H9 (cell line): ENCODE data around the gene ADRM1. TPM values are rescaled to one million over a fixed set of nuclear protein-coding genes. Genes with fewer than 3 reads are reported as not detected.

Source experiments
- DNase-seq: peaks from one replicate; pipeline ENCODE4 v3.0.0-alpha.2; 2017
- H2AFZ ChIP-seq: one replicate; pipeline ENCODE4 v1.6.1; 2013; ENCODE audit warnings: mild to moderate bottlenecking, low read length, control low read depth, moderate library complexity
- H2AK5ac ChIP-seq: 2 replicates; pipeline ENCODE4 v1.6.1; 2013; ENCODE audit warnings: low read length, control low read depth, mixed read lengths; ENCODE audit not compliant: insufficient read length
- H2BK120ac ChIP-seq: one replicate; pipeline ENCODE4 v1.6.1; 2013; ENCODE audit warnings: low read depth, mild to moderate bottlenecking, low read length, control low read depth, inconsistent platforms; ENCODE audit not compliant: poor library complexity, severe bottlenecking
- H2BK12ac ChIP-seq: 2 replicates; pipeline ENCODE4 v1.6.1; 2013; ENCODE audit warnings: low read length, control low read depth, mixed read lengths, low read depth; ENCODE audit not compliant: insufficient read length
- H2BK15ac ChIP-seq: 2 replicates; pipeline ENCODE4 v1.6.1; 2013; ENCODE audit warnings: low read depth, low read length, control low read depth
- H2BK20ac ChIP-seq: one replicate; pipeline ENCODE4 v1.6.1; 2013; ENCODE audit warnings: low read depth, mild to moderate bottlenecking, low read length, control low read depth, inconsistent platforms; ENCODE audit not compliant: poor library complexity, severe bottlenecking
- H2BK5ac ChIP-seq: 2 replicates; pipeline ENCODE4 v1.6.1; 2013; ENCODE audit warnings: low read length, control low read depth, mixed read lengths; ENCODE audit not compliant: insufficient read length
- H3K14ac ChIP-seq: 2 replicates; pipeline ENCODE4 v1.6.1; 2013; ENCODE audit warnings: low read length, control low read depth; ENCODE audit not compliant: insufficient read depth
- H3K18ac ChIP-seq: 2 replicates; pipeline ENCODE4 v1.6.1; 2013; ENCODE audit warnings: low read depth, mild to moderate bottlenecking, mixed read lengths, low read length, control low read depth; ENCODE audit not compliant: insufficient read length
- H3K23ac ChIP-seq: 2 replicates; pipeline ENCODE4 v1.6.1; 2013; ENCODE audit warnings: low read length, control low read depth, mixed read lengths, low read depth; ENCODE audit not compliant: insufficient read length
- H3K23me2 ChIP-seq: 2 replicates; pipeline ENCODE4 v1.6.1; 2013; ENCODE audit warnings: low read depth, mild to moderate bottlenecking, mixed read lengths, low read length, control low read depth; ENCODE audit not compliant: insufficient read length, poor library complexity, severe bottlenecking
- H3K27ac ChIP-seq: 2 replicates; pipeline ENCODE4 v1.5.1; 2013; ENCODE audit warnings: low read length, control low read depth, mixed read lengths, low read depth; ENCODE audit not compliant: insufficient read length
- H3K27me3 ChIP-seq: 2 replicates; pipeline ENCODE4 v1.6.1; 2013; ENCODE audit warnings: low read length, control low read depth, inconsistent platforms; ENCODE audit not compliant: insufficient read depth
- H3K4ac ChIP-seq: 2 replicates; pipeline ENCODE4 v1.6.1; 2013; ENCODE audit warnings: low read depth, mild to moderate bottlenecking, control low read depth, inconsistent platforms, low read length, moderate library complexity
- H3K4me1 ChIP-seq: 2 replicates; pipeline ENCODE4 v1.6.1; 2013; ENCODE audit warnings: low read length, control low read depth, inconsistent platforms; ENCODE audit not compliant: insufficient read depth
- H3K4me2 ChIP-seq: 2 replicates; pipeline ENCODE4 v1.6.1; 2013; ENCODE audit warnings: low read length, control low read depth, mixed read lengths; ENCODE audit not compliant: insufficient read length, insufficient read depth
- H3K56ac ChIP-seq: 2 replicates; pipeline ENCODE4 v1.6.1; 2013; ENCODE audit warnings: low read depth, mild to moderate bottlenecking, mixed read lengths, low read length, control low read depth; ENCODE audit not compliant: insufficient read length
- H3K79me1 ChIP-seq: 2 replicates; pipeline ENCODE4 v1.6.1; 2013; ENCODE audit warnings: low read depth, mild to moderate bottlenecking, moderate library complexity, low read length, control low read depth, inconsistent platforms; ENCODE audit not compliant: insufficient read depth, poor library complexity, severe bottlenecking
- H3K79me2 ChIP-seq: 2 replicates; pipeline ENCODE4 v1.6.1; 2013; ENCODE audit warnings: low read length, control low read depth, inconsistent platforms; ENCODE audit not compliant: insufficient read depth
- H3K9ac ChIP-seq: 2 replicates; pipeline ENCODE4 v1.6.1; 2013; ENCODE audit warnings: low read length, control low read depth, mixed read lengths; ENCODE audit not compliant: insufficient read length; ENCODE audit errors: extremely low read depth
- H3K9me3 ChIP-seq: one replicate; pipeline ENCODE4 v1.6.1; 2013; ENCODE audit warnings: low read depth, low read length, inconsistent platforms; ENCODE audit not compliant: control insufficient read depth
- H3T11ph ChIP-seq: one replicate; pipeline ENCODE4 v1.6.1; 2013; ENCODE audit warnings: mild to moderate bottlenecking, low read length, control low read depth, inconsistent platforms
- H4K20me1 ChIP-seq: one replicate; pipeline ENCODE4 v1.6.1; 2013; ENCODE audit not compliant: control insufficient read depth, insufficient read length, insufficient read depth
- H4K5ac ChIP-seq: 2 replicates; pipeline ENCODE4 v1.6.1; 2013; ENCODE audit warnings: low read depth, mild to moderate bottlenecking, mixed read lengths, low read length, control low read depth; ENCODE audit not compliant: insufficient read length
- H4K8ac ChIP-seq: replicated peaks from 2 replicates; pipeline ENCODE4 v1.6.1; 2013; ENCODE audit warnings: low read length, control low read depth, mixed read lengths, low read depth; ENCODE audit not compliant: insufficient read length
- H4K91ac ChIP-seq: 2 replicates; pipeline ENCODE4 v1.6.1; 2013; ENCODE audit warnings: low read depth, mild to moderate bottlenecking, moderate library complexity, mixed read lengths, low read length, control low read depth; ENCODE audit not compliant: insufficient read length
- H3K27ac Mint-ChIP-seq, 3 experiments: 2 replicates in 2 of 3; 3 replicates in 1 of 3; pipeline ENCODE4 v1.8.0; 2020 to 2021; ENCODE audit warnings: mixed read lengths in 3 of 3, mild to moderate bottlenecking in 1 of 3, moderate library complexity in 1 of 3
- H3K27me3 Mint-ChIP-seq: 2 replicates; pipeline ENCODE4 v1.8.0; 2021; ENCODE audit warnings: low read depth, mild to moderate bottlenecking, moderate library complexity, mixed read lengths
- H3K36me3 Mint-ChIP-seq, 3 experiments: 2 replicates in 2 of 3; 3 replicates in 1 of 3; pipeline ENCODE4 v1.8.0; 2020 to 2021; ENCODE audit warnings: low read depth in 3 of 3, mixed read lengths in 3 of 3; ENCODE audit not compliant: insufficient read depth in 1 of 3
- H3K4me1 Mint-ChIP-seq, 2 experiments: 2 replicates each; pipeline ENCODE4 v1.8.0; 2020; ENCODE audit warnings: mixed read lengths in 2 of 2
- H3K4me3 Mint-ChIP-seq, 2 experiments: 2 replicates in 1 of 2; 3 replicates in 1 of 2; pipeline ENCODE4 v1.8.0; 2020 to 2021; ENCODE audit warnings: mild to moderate bottlenecking in 2 of 2, mixed read lengths in 2 of 2, moderate library complexity in 1 of 2
- H3K9me3 Mint-ChIP-seq, 2 experiments: 2 replicates in 1 of 2; 3 replicates in 1 of 2; pipeline ENCODE4 v1.8.0; 2020; ENCODE audit warnings: mild to moderate bottlenecking in 2 of 2, mixed read lengths in 2 of 2, moderate library complexity in 1 of 2
- CTCF ChIP-seq: fragments of 200-600 bp; sonication (generic); conservative IDR thresholded peaks from 3 replicates; pipeline ENCODE4 v1.8.0; 2021; ENCODE audit warnings: antibody characterized with exemption, mild to moderate bottlenecking
- WGBS: extraction: QIAGEN DNeasy Blood & Tissue Kit; methylation state at CpG from one replicate; pipeline ENCODE4 v1.1.7; 2013; ENCODE audit warnings: missing lambda C conversion rate, low lambda C conversion rate, mixed read lengths; ENCODE audit not compliant: insufficient read length; ENCODE audit errors: extremely low coverage; 5-methylcytosine and 5-hydroxymethylcytosine counted together
- total RNA-seq: library from RNA; stranded (reverse); gene quantifications from 2 replicates; pipeline ENCODE4 v1.2.1, GENCODE V29; 2021

Gene ADRM1
- total RNA-seq, 1 experiment from 2014 or later, result 153 TPM

- Histone ChIP-seq H3K18ac (no peak overlapping the region), H2BK5ac (no peak overlapping the region), H3K27ac (no peak overlapping the region), H2AK5ac (no peak overlapping the region), H3K23ac (no peak overlapping the region), H3K4me2 (no peak overlapping the region), H3K23me2 (no peaks in the 10 kb centered on the region), H4K5ac (no peak overlapping the region), H3K14ac (no peak overlapping the region), H2BK20ac (no peak overlapping the region), H3K79me1 (no peaks in the 10 kb centered on the region), H4K91ac (no peak overlapping the region), H3K27me3 (no peaks in the 10 kb centered on the region), H3K4me1 (no peaks in the 10 kb centered on the region), H3K4ac (no peak overlapping the region), H4K8ac (no peak overlapping the region), H2BK12ac (no peak overlapping the region), H3K56ac (no peak overlapping the region), H4K20me1 (peaks cover 5% of the 10 kb centered on the region), H2BK120ac (no peak overlapping the region), H3K9ac (no peak overlapping the region), H2AFZ (no peak overlapping the region), H3K79me2 (no peaks in the 10 kb centered on the region), H2BK15ac (no peak overlapping the region), H3K9me3 (no peaks in the 10 kb centered on the region), H3T11ph (no peak overlapping the region)
- Mint-ChIP-seq H3K9me3 (no peaks in the 10 kb centered on the region), H3K4me3 (no peak overlapping the region), H3K27ac (no peak overlapping the region), H3K4me1 (no peaks in the 10 kb centered on the region), H3K36me3 (peaks cover 20 to 79% (median 77%) of the 10 kb centered on the region in 3 experiments; a peak in 6 of 7 replicates), H3K27me3 (no peaks in the 10 kb centered on the region)
- no peak for TF ChIP-seq CTCF
- no peak for DNase-seq
- WGBS, result no CpG with 5 or more reads among the region's 13 CpGs
Observed at GRCh38 chr20:62277253-62277652, 25.5 kb upstream of the ADRM1 start.
